ENCODE measurements around the gene MIOX. TPM values are rescaled to one million over a fixed set of nuclear protein-coding genes. Genes with fewer than 3 reads are reported as not detected.

MIOX gene
- total RNA-seq, 1 donor from 2014 or later, result not detected

- no peak for TF ChIP-seq CTCF (IDR thresholded peaks at IDR 0.05)
- H3K36me3 ChIP-seq, result peaks cover 54% of the 10 kb centered on the region
- peaks cover 40% of the 10 kb centered on the region for H3K4me1 ChIP-seq
- H3K9me3 ChIP-seq, result no peaks in the 10 kb centered on the region
- no peak for ATAC-seq
- DNase-seq, result no peak
- intact Hi-C loops (cut with DNase I), result no loop called here
- no peak overlapping the region for H3K27ac ChIP-seq
- H3K27me3 ChIP-seq (ENCODE audit: low read depth), result no peaks in the 10 kb centered on the region
- no peak overlapping the region for H3K4me3 ChIP-seq
These were observed 18.8 kb upstream of the MIOX start for GRCh38 chr22:50467773-50468440.

GRCh38 chr22:50468626-50469025, 18.0 kb upstream of the MIOX start:
- DNase-seq (no peak), ATAC-seq (no peak)
- Histone ChIP-seq H3K27ac (no peak overlapping the region), H3K4me3 (no peak overlapping the region), H3K36me3 (peaks cover 47% of the 10 kb centered on the region), H3K4me1 (peaks cover 48% of the 10 kb centered on the region), H3K27me3 (ENCODE audit: low read depth) (no peaks in the 10 kb centered on the region), H3K9me3 (no peaks in the 10 kb centered on the region)
- intact Hi-C loops (cut with DNase I), result no loop called here
- TF ChIP-seq CTCF (IDR thresholded peaks at IDR 0.05), result no peak

- intact Hi-C loops (cut with DNase I), result no loop called here
- peaks cover 37% of the 10 kb centered on the region for H3K36me3 ChIP-seq
- DNase-seq (peak; percentile 82), ATAC-seq (peak; percentile 57 to 82)
- H3K27ac ChIP-seq, result peak overlapping the region; percentile 58
- no peak overlapping the region for H3K4me3 ChIP-seq
- H3K4me1 ChIP-seq, result peaks cover 54% of the 10 kb centered on the region
- TF ChIP-seq CTCF (IDR thresholded peaks at IDR 0.05), result no peak
- H3K27me3 ChIP-seq (ENCODE audit: low read depth), result no peaks in the 10 kb centered on the region
- H3K9me3 ChIP-seq, result no peaks in the 10 kb centered on the region
These were observed 17.0 kb upstream of the MIOX start for GRCh38 chr22:50469377-50470305.

- H3K27ac ChIP-seq, result peak overlapping the region; percentile 58
- no peaks in the 10 kb centered on the region for H3K27me3 ChIP-seq (ENCODE audit: low read depth)
- no peaks in the 10 kb centered on the region for H3K9me3 ChIP-seq
- no peak for ATAC-seq
- peaks cover 58% of the 10 kb centered on the region for H3K4me1 ChIP-seq
- intact Hi-C loops (cut with DNase I), result no loop called here
- no peak for TF ChIP-seq CTCF (IDR thresholded peaks at IDR 0.05)
- DNase-seq, result no peak
- H3K36me3 ChIP-seq, result peaks cover 29% of the 10 kb centered on the region
- no peak overlapping the region for H3K4me3 ChIP-seq
These were observed 16.2 kb upstream of the MIOX start for GRCh38 chr22:50470491-50470890.

- intact Hi-C loops (cut with DNase I), result no loop called here
- no peak overlapping the region for H3K27ac ChIP-seq
- no peak for TF ChIP-seq CTCF (IDR thresholded peaks at IDR 0.05)
- peaks cover 60% of the 10 kb centered on the region for H3K4me1 ChIP-seq
- no peak overlapping the region for H3K4me3 ChIP-seq
- H3K27me3 ChIP-seq (ENCODE audit: low read depth), result no peaks in the 10 kb centered on the region
- no peaks in the 10 kb centered on the region for H3K9me3 ChIP-seq
- DNase-seq, result no peak
- peaks cover 20% of the 10 kb centered on the region for H3K36me3 ChIP-seq
- no peak for ATAC-seq
These were observed 15.3 kb upstream of the MIOX start for GRCh38 chr22:50471197-50471847.

Data from lower lobe of right lung (tissue), 2 donors.